Naive thymus-derived CD8-positive, alpha-beta T cell (primary cell): ENCODE results near the gene PLOD3. TPM values are rescaled to one million over a fixed set of nuclear protein-coding genes. Genes with fewer than 3 reads are reported as not detected.
A peak's percentile ranks its signal among the peaks of the same experiment; 100 is the strongest.

Experiments
- ATAC-seq, 2 donors: fragments of 150-1000 bp; cut with Tn5 transposase in 1 of 2; sonication (Bioruptor Pico), chemical (Tn5 transposase) in 1 of 2; 1 replicate in 1 of 2; 2 replicates in 1 of 2; pipeline ENCODE4 v1.10.0; 2021; ENCODE audit warnings: mild to moderate bottlenecking in 2 of 2, moderate library complexity in 2 of 2
- POLR2A ChIA-PET: fragments of 350-600 bp; sonication (Branson Sonifier 250); formaldehyde crosslinking; loops from one replicate; lab custom pipeline; 2021; ENCODE audit warnings: antibody characterized with exemption; lab: Charles Lee
- DNase-seq, 10 donors: peaks; one replicate each; pipeline versions ENCODE4 v3.0.0 to v3.0.0-alpha.2; 2020 to 2022
- H3K27ac Mint-ChIP-seq, 10 donors: one replicate each; pipeline ENCODE4 v1.8.0; 2020 to 2022; ENCODE audit warnings: mild to moderate bottlenecking in 10 of 10, mixed read lengths in 10 of 10, moderate library complexity in 4 of 10, inconsistent platforms in 1 of 10
- H3K27me3 Mint-ChIP-seq, 5 donors: one replicate each; pipeline ENCODE4 v1.8.0; 2021 to 2022; ENCODE audit warnings: mixed read lengths in 5 of 5
- H3K36me3 Mint-ChIP-seq, 3 donors: one replicate each; pipeline ENCODE4 v1.8.0; 2020 to 2022; ENCODE audit warnings: mixed read lengths in 3 of 3, mild to moderate bottlenecking in 2 of 3, inconsistent platforms in 1 of 3
- H3K4me1 Mint-ChIP-seq, 4 donors: one replicate each; pipeline ENCODE4 v1.8.0; 2021 to 2022; ENCODE audit warnings: mixed read lengths in 4 of 4
- H3K4me3 Mint-ChIP-seq, 10 donors: one replicate each; pipeline ENCODE4 v1.8.0; 2020 to 2022; ENCODE audit warnings: mild to moderate bottlenecking in 10 of 10, mixed read lengths in 10 of 10, moderate library complexity in 6 of 10, inconsistent platforms in 1 of 10
- H3K9me3 Mint-ChIP-seq, 9 donors: one replicate each; pipeline ENCODE4 v1.8.0; 2020 to 2022; ENCODE audit warnings: mixed read lengths in 9 of 9, mild to moderate bottlenecking in 3 of 9, inconsistent platforms in 1 of 9, moderate library complexity in 1 of 9
- polyA plus RNA-seq, 3 donors: library from polyadenylated mRNA; unstranded; fragments of 300-500 nt; fragmentation: Illumina TruSeq; gene quantifications; one replicate each; pipeline ENCODE4 v1.2.3, GENCODE V29; 2021
- total RNA-seq, 8 experiments: library from RNA in 2 of 8; stranded (reverse) in 2 of 8; gene quantifications; one replicate each; pipeline ENCODE4 v1.2.3 and lab custom pipeline; 2021 to 2026

Gene PLOD3
- total and polyA plus RNA-seq, 5 experiments from 2014 or later = 8.4 to 34.1 (median 12.4) TPM

- DNase-seq = no peak
- Mint-ChIP-seq H3K9me3 (peaks cover 0 to 2% (median 0%) of the 10 kb centered on the region in 9 donors), H3K27me3 (peaks cover 20 to 37% (median 27%) of the 10 kb centered on the region in 5 donors), H3K27ac (no peak overlapping the region), H3K36me3 (peaks cover 0 to 4% (median 0%) of the 10 kb centered on the region in 3 donors), H3K4me3 (no peak overlapping the region), H3K4me1 (peaks cover 0 to 2% (median under 1%) of the 10 kb centered on the region in 4 donors)
- no peak for ATAC-seq
- POLR2A ChIA-PET = interaction anchor here (0.6 to 1.0 kb wide), 2 partner anchors 26 to 46 kb away, joined by 3 read pairs; no protein-coding TSS in a partner anchor
Observed at GRCh38 chr7:101186194-101186593, 31.2 kb downstream of the PLOD3 start.

DNA sequence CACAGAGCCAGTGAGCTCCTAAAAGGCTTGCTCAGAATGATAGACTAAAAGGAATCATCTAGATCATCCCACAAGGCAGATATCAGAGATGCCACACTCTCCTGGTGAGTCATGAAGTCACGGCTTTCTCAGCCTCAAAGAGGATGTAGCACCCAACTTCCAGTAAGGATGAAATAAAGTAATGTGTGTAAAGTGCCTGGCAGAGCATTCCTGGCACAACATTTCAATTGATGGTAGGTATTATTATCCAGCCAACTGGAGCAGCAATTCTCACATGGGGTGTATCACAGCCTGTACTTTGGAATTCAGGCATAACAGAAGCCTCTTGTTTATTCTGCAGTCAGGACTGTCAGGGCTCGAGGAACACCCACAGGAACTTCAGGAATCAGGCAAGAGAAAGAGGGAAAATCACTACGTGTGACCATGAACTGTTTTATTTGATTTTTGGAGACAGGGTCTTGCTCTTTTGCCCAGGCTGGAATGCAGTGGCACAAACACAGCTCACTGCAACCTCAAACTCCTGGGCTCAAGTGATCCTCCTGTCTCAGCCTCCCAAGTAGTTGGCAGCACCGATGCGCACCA lies 32.0 kb downstream of the PLOD3 start:
- DNase-seq = no peak
- POLR2A ChIA-PET = interaction anchor here (1.0 kb wide), 1 partner anchor 26 kb away, joined by 3 read pairs; no protein-coding TSS in a partner anchor
- H3K4me1 Mint-ChIP-seq = peaks cover 4 to 7% (median 5%) of the 10 kb centered on the region in 4 donors
- H3K27ac Mint-ChIP-seq = no peak overlapping the region
- ATAC-seq = no peak
- no peak overlapping the region for H3K4me3 Mint-ChIP-seq
- peaks cover 0 to 8% (median 0%) of the 10 kb centered on the region in 3 donors for H3K36me3 Mint-ChIP-seq
- peaks cover 0 to 2% (median 0%) of the 10 kb centered on the region in 9 donors for H3K9me3 Mint-ChIP-seq
- H3K27me3 Mint-ChIP-seq = peaks cover 25 to 45% (median 33%) of the 10 kb centered on the region in 5 donors

- Mint-ChIP-seq H3K27ac (peak within 1 kb of the TSS in 2 of 10 donors; percentile 3 to 25), H3K4me3 (peak within 1 kb of the TSS; percentile 12 to 75 (median 60))
- peak; percentile 32 to 51 for ATAC-seq
Observed at GRCh38 chr7:101180130-101180755, 37.1 kb downstream of the PLOD3 start, which contains the start of gene NAT16. Gene NAT16 (minus strand): TSS chr7:101180293. CDS start chr7:101174807, 5,486 bp downstream.

DNA sequence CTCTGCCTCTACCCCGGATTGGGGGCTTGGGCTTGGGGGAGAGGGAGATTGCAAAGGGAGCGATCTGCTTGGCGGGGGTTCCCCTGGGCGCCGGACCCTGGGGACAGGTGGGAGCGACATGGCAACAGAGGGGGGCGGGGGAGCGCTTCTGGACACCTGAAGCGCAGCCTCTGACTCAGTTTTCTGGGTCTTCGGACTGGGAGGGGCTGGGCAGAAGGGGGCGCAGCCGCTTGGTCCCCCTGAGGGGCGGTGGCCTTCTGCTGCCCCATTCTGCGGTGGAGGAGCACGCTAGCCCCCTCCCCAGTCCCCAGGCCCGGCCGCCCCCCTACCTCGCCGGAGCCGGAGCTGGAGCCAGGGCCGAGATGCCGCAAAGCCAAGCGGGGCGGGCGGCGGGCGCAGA lies 37.7 kb downstream of the PLOD3 start:
- DNase-seq (no peak), ATAC-seq (peak in 1 of 2 donors; percentile 7)
- Mint-ChIP-seq H3K27ac (no peak overlapping the region), H3K4me1 (peaks cover 11 to 23% (median 15%) of the 10 kb centered on the region in 4 donors), H3K36me3 (peaks cover 0 to 8% (median 0%) of the 10 kb centered on the region in 3 donors), H3K27me3 (peaks cover 41 to 84% (median 57%) of the 10 kb centered on the region in 5 donors), H3K4me3 (peak overlapping the region in 5 of 10 donors; percentile 13 to 69 (median 61)), H3K9me3 (peaks cover 0 to 4% (median 0%) of the 10 kb centered on the region in 9 donors)
- POLR2A ChIA-PET = no interaction called here

More at GRCh38 chr7:101180130-101180755, 37.1 kb downstream of the PLOD3 start, which contains the start of gene NAT16:
- POLR2A ChIA-PET = interaction anchor here (0.6 kb wide), 1 partner anchor 61 kb away, joined by 3 read pairs; no protein-coding TSS in a partner anchor
- peaks cover 0 to 4% (median 0%) of the 10 kb centered on the region in 9 donors for H3K9me3 Mint-ChIP-seq
- peaks cover 10 to 22% (median 12%) of the 10 kb centered on the region in 4 donors for H3K4me1 Mint-ChIP-seq
- no peak for DNase-seq
- H3K27me3 Mint-ChIP-seq = peaks cover 40 to 84% (median 57%) of the 10 kb centered on the region in 5 donors
- peaks cover 0 to 8% (median 0%) of the 10 kb centered on the region in 3 donors for H3K36me3 Mint-ChIP-seq

GRCh38 chr7:101179117-101179516 lies 38.3 kb downstream of the PLOD3 start:
- DNase-seq (no peak), ATAC-seq (peak in 1 of 2 donors; percentile 17)
- H3K4me1 Mint-ChIP-seq = peaks cover 14 to 29% (median 19%) of the 10 kb centered on the region in 4 donors
- peak overlapping the region; percentile 12 to 69 (median 58) for H3K4me3 Mint-ChIP-seq
- peaks cover 0 to 9% (median 0%) of the 10 kb centered on the region in 3 donors for H3K36me3 Mint-ChIP-seq
- no peak overlapping the region for H3K27ac Mint-ChIP-seq
- H3K9me3 Mint-ChIP-seq = peaks cover 0 to 5% (median 0%) of the 10 kb centered on the region in 9 donors
- POLR2A ChIA-PET = interaction anchor here (0.7 kb wide), 1 partner anchor 473 kb away, joined by 5 read pairs; the partner anchor contains the start of gene POP7
- peaks cover 39 to 85% (median 59%) of the 10 kb centered on the region in 5 donors for H3K27me3 Mint-ChIP-seq

DNA sequence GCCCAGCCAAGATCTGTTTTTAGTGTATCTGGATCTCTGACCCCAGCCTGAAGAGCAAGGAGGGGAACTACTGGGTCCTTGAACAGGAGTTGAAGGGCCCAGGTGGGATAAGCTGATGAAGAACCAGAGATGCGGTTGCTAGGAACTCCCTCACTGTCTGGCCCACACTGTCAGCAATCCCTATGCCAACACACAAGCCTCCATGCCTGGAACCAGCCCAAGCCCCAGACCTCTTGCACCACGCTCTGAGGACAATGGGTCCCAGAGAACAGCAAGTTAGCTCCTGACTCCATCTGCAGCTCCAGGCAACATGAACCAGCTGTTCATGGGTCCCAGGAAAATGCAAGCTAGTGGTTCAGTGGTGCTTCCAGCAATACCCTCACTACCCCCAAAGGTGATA lies 39.7 kb downstream of the PLOD3 start:
- no peak for ATAC-seq

GRCh38 chr7:101175664-101176063 lies 41.7 kb downstream of the PLOD3 start:
- no peak for ATAC-seq

More for the DNA sequence above, 39.7 kb downstream of the PLOD3 start:
- H3K36me3 Mint-ChIP-seq = peaks cover 0 to 13% (median 0%) of the 10 kb centered on the region in 3 donors
- peaks cover 0 to 7% (median 0%) of the 10 kb centered on the region in 9 donors for H3K9me3 Mint-ChIP-seq
- no peak overlapping the region for H3K27ac Mint-ChIP-seq
- POLR2A ChIA-PET = no interaction called here
- DNase-seq = no peak
- peaks cover 19 to 40% (median 30%) of the 10 kb centered on the region in 4 donors for H3K4me1 Mint-ChIP-seq
- H3K27me3 Mint-ChIP-seq = peaks cover 43 to 95% (median 64%) of the 10 kb centered on the region in 5 donors
- no peak overlapping the region for H3K4me3 Mint-ChIP-seq

DNA sequence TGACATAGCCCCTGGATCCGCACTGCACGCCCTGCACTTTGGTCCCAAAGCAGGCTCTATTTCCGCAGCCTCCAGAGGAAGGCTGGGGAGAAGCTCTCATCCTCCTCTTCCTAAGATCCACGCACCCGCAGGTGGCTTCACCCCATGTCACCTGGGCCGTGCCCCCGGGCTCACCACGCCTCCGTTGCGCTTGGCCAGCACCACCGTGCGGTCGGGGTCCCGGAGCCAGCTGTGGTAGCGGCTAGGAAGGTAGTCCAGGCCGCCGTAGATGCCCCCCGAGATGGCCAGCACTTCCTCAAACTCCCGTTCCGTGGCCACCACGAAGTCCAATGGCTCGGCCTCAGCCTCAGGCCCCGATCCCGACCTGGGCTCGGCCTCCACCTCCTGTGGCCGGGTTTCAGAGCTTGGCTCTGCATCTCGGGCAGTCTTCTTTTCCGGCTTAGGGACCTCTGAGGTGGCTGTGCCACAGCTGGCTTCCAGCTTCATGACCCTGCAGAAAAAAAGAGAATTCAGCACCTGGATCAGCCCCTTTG lies 43.0 kb downstream of the PLOD3 start:
- Mint-ChIP-seq H3K4me3 (peak overlapping the region; percentile 25 to 86 (median 68)), H3K4me1 (peaks cover 35 to 55% (median 51%) of the 10 kb centered on the region in 4 donors), H3K27me3 (peaks cover 47 to 98% (median 73%) of the 10 kb centered on the region in 5 donors), H3K36me3 (peaks cover 0 to 5% (median 0%) of the 10 kb centered on the region in 3 donors), H3K9me3 (peaks cover 0 to 5% (median 0%) of the 10 kb centered on the region in 9 donors), H3K27ac (peak overlapping the region in 2 of 10 donors; percentile 53 to 70)
- DNase-seq (peak in 1 of 10 donors; percentile 45), ATAC-seq (no peak)
- POLR2A ChIA-PET = no interaction called here

More at GRCh38 chr7:101175664-101176063, 41.7 kb downstream of the PLOD3 start:
- Mint-ChIP-seq H3K4me1 (peaks cover 30 to 55% (median 43%) of the 10 kb centered on the region in 4 donors), H3K4me3 (no peak overlapping the region), H3K27ac (peak overlapping the region in 1 of 10 donors; percentile 15), H3K36me3 (peaks cover 0 to 8% (median 0%) of the 10 kb centered on the region in 3 donors), H3K9me3 (peaks cover 0 to 5% (median 0%) of the 10 kb centered on the region in 9 donors), H3K27me3 (peaks cover 41 to 98% (median 66%) of the 10 kb centered on the region in 5 donors)
- DNase-seq = no peak
- POLR2A ChIA-PET = interaction anchor here (0.9 kb wide), 1 partner anchor 11 kb away, joined by 3 read pairs; no protein-coding TSS in a partner anchor

DNA sequence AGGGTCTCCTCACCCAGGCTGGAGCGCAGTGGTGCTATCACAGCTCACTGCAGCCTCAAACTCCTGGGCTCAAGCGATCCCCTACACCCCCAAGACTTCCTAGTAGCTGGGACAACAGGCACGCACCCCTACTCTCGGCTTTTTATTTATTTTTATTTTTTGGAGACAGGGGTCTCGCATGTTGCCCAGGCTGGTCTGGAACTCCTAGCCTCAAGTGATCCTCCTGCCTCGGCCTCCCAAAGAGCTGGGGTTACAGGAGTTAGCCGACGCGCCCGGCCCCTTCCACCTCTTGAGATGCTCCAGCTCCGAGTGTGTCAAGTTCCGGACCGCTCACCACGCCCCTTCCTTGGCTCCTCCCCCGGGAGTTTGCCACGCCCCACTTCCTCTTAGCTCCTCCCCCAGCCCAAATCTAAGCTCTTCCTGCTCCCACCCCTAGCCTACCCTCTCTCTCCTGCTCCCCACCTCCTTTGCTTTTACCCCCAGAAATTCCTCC lies 43.6 kb downstream of the PLOD3 start:
- Mint-ChIP-seq H3K4me3 (peak overlapping the region; percentile 25 to 86 (median 68)), H3K4me1 (peaks cover 35 to 55% (median 51%) of the 10 kb centered on the region in 4 donors), H3K9me3 (peaks cover 0 to 5% (median 0%) of the 10 kb centered on the region in 9 donors), H3K27ac (peak overlapping the region in 2 of 10 donors; percentile 32 to 70), H3K27me3 (peaks cover 51 to 98% (median 74%) of the 10 kb centered on the region in 5 donors), H3K36me3 (peaks cover 0 to 5% (median 0%) of the 10 kb centered on the region in 3 donors)
- DNase-seq (peak; percentile 39 to 73 (median 64)), ATAC-seq (peak; percentile 43 to 61)
- POLR2A ChIA-PET = interaction anchor here (0.7 kb wide), 1 partner anchor 17 kb away, joined by 3 read pairs; no protein-coding TSS in a partner anchor

- no peak for DNase-seq
- no peak for ATAC-seq
- H3K27ac Mint-ChIP-seq = peak overlapping the region in 1 of 10 donors; percentile 20
- H3K9me3 Mint-ChIP-seq = peaks cover 0 to 5% (median 0%) of the 10 kb centered on the region in 9 donors
- peaks cover 53 to 98% (median 80%) of the 10 kb centered on the region in 5 donors for H3K27me3 Mint-ChIP-seq
- peaks cover 0 to 5% (median 0%) of the 10 kb centered on the region in 3 donors for H3K36me3 Mint-ChIP-seq
- POLR2A ChIA-PET = interaction anchor here (0.7 kb wide), 1 partner anchor 17 kb away, joined by 3 read pairs; no protein-coding TSS in a partner anchor
- H3K4me3 Mint-ChIP-seq = peak overlapping the region in 9 of 10 donors; percentile 12 to 73 (median 50)
- peaks cover 39 to 61% (median 56%) of the 10 kb centered on the region in 4 donors for H3K4me1 Mint-ChIP-seq
Observed at GRCh38 chr7:101172854-101173751, 44.3 kb downstream of the PLOD3 start.
